Measurements from ENCODE around the gene DHX15. TPM values are rescaled to one million over a fixed set of nuclear protein-coding genes. Genes with fewer than 3 reads are reported as not detected.

The DHX15 gene
- total and polyA plus RNA-seq, 2 experiments from 2014 or later: 80.4 to 117 TPM

DNA sequence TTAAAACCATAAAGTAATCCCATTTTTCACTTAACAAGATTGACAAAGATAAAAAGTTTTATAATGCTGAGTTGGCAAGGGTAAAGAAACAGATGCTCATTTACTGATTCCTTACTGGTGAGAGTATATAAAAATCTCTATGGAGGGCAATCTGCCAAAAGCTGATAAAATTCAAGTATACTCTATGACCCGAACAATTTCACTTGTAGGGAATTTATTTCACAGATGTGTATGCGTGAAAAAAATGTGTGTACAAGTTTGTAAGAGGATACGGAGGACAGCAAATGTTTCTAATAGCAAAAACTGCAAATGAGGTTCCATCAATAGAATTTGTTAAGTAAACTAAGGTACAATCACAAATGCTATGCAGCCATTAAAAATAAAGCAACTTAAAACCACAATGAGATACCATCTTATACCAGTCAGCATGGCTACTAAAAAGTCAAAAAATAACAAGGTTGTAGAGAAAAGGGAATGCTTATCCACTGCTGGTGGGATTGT, 23.4 kb downstream of the DHX15 start:
- peak; percentile 23 for DNase-seq
- no peak for TF ChIP-seq EZH2 (IDR thresholded peaks at IDR 0.05; ENCODE audit: insufficient read depth, poor library complexity, severe bottlenecking)
- TF ChIP-seq EZH2phosphoT487 (IDR thresholded peaks at IDR 0.05; ENCODE audit: insufficient read depth, low read depth): no peak
- H3K79me2 ChIP-seq (ENCODE audit: insufficient read depth): peaks cover 100% of the 10 kb centered on the region
- no peak overlapping the region for H3K4me2 ChIP-seq (ENCODE audit: unreplicated experiment)
- no peak overlapping the region for H3K4me3 ChIP-seq
- H3K9me2 ChIP-seq (ENCODE audit: insufficient read depth): no peaks in the 10 kb centered on the region
- peaks cover 60% of the 10 kb centered on the region for H3F3A ChIP-seq (ENCODE audit: insufficient read depth)
- no peak overlapping the region for H3K9ac ChIP-seq
- no peaks in the 10 kb centered on the region for H3K9me3 ChIP-seq (ENCODE audit: low read depth)
- peaks cover 16% of the 10 kb centered on the region; the same call in 1 of the 2 replicates for H3K36me3 ChIP-seq (ENCODE audit: low read depth)
- WGBS, 2 experiments (ENCODE audit: low coverage in 1 of 2, low lambda C conversion rate in 2 of 2, missing lambda C conversion rate in 2 of 2): 32 to 43% methylated on average over 3 of the region's 3 CpGs
- peaks cover 69% of the 10 kb centered on the region for H4K20me1 ChIP-seq (ENCODE audit: insufficient read depth)
- peaks cover 55% of the 10 kb centered on the region for H3K4me1 ChIP-seq (ENCODE audit: insufficient read depth)
- no peak overlapping the region for H2AFZ ChIP-seq
- H3K27me3 ChIP-seq (replicated peaks; ENCODE audit: insufficient read depth): no peaks in the 10 kb centered on the region
- peak overlapping the region; percentile 22; the same call in 1 of the 2 replicates for H3K27ac ChIP-seq
- in situ Hi-C loops (cut with MboI): no loop called here

DNA sequence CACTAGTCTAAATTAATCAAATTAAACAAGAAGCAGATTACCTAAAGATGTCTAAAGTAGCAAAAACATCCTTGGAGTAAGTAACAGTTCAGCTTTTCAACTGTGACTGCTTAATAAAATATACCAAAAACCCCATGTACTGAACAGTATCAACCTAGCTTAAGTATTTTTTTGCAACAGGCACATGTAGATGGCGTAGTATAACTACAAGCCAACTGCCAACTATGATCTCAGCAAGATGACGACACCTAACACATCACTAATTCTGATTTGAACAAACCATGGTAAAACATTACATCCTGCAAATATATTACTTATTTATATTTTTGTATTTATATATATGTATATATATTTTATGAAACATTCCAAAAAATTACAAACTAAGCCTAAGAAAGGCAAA, 24.5 kb downstream of the DHX15 start:
- 63 to 71% methylated on average over 2 of the region's 2 CpGs for WGBS, 2 experiments (ENCODE audit: low coverage in 1 of 2, low lambda C conversion rate in 2 of 2, missing lambda C conversion rate in 2 of 2)
- Histone ChIP-seq H3K27me3 (replicated peaks; ENCODE audit: insufficient read depth) (no peaks in the 10 kb centered on the region), H2AFZ (no peak overlapping the region), H4K20me1 (ENCODE audit: insufficient read depth) (peaks cover 61% of the 10 kb centered on the region), H3K27ac (peak overlapping the region; percentile 39), H3K4me3 (no peak overlapping the region), H3K9ac (no peak overlapping the region), H3K4me1 (ENCODE audit: insufficient read depth) (peaks cover 52% of the 10 kb centered on the region), H3K79me2 (ENCODE audit: insufficient read depth) (peaks cover 100% of the 10 kb centered on the region), H3K36me3 (ENCODE audit: low read depth) (peaks cover 8% of the 10 kb centered on the region; the same call in 1 of the 2 replicates), H3K9me3 (ENCODE audit: low read depth) (no peaks in the 10 kb centered on the region), H3K4me2 (ENCODE audit: unreplicated experiment) (peak overlapping the region; percentile 60), H3K9me2 (ENCODE audit: insufficient read depth) (no peaks in the 10 kb centered on the region), H3F3A (ENCODE audit: insufficient read depth) (peaks cover 60% of the 10 kb centered on the region)
- peak; percentile 55 for DNase-seq
- TF ChIP-seq EZH2phosphoT487 (IDR thresholded peaks at IDR 0.05; ENCODE audit: insufficient read depth, low read depth) (no peak), EZH2 (IDR thresholded peaks at IDR 0.05; ENCODE audit: insufficient read depth, poor library complexity, severe bottlenecking) (no peak)
- in situ Hi-C loops (cut with MboI): no loop called here

DNA sequence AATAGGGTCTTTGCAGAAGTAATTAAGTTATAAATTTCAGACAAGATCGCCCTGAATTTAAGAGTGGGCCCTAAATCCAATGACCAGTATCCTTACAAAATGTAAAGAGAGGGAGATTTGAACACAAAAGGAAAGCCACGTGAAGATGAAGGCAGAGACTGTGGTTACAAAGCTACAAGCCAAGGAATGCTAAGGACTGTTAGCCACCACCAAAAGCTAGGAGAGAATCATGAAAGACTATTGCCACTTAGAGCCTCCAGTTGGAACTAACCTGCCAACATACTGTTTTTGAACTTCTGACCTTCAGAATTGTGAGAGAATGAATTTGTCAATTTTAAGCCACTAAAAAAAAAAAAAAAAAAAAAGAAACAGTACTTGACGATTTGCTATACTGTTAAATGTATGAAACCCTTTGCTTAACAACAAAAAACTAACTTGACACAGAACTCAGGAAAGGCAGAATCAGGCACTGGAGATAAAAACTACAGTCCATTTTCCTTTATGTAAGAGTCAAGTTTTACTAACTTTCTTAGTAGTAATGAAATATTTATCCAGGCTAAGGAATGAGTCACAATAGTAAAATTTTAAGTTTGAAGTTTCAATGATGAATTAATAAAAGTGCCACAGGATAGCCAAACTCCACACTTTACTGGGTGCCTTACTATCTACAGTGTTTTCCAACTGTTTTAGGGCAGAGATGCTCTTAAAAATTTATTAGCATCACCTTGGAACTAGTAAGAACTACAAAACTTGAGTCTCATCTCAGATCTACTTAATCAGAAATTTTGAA, 25.1 kb downstream of the DHX15 start:
- no peak for TF ChIP-seq EZH2phosphoT487 (IDR thresholded peaks at IDR 0.05; ENCODE audit: insufficient read depth, low read depth)
- TF ChIP-seq EZH2 (IDR thresholded peaks at IDR 0.05; ENCODE audit: insufficient read depth, poor library complexity, severe bottlenecking): no peak
- no peak overlapping the region for H3K9ac ChIP-seq
- H3K9me3 ChIP-seq (ENCODE audit: low read depth): no peaks in the 10 kb centered on the region
- no peaks in the 10 kb centered on the region for H3K27me3 ChIP-seq (replicated peaks; ENCODE audit: insufficient read depth)
- in situ Hi-C loops (cut with MboI): no loop called here
- peak; percentile 51 for DNase-seq
- peaks cover 10% of the 10 kb centered on the region; the same call in 1 of the 2 replicates for H3K36me3 ChIP-seq (ENCODE audit: low read depth)
- H3K79me2 ChIP-seq (ENCODE audit: insufficient read depth): peaks cover 100% of the 10 kb centered on the region
- no peak overlapping the region for H3K4me3 ChIP-seq
- peaks cover 54% of the 10 kb centered on the region for H4K20me1 ChIP-seq (ENCODE audit: insufficient read depth)
- peak overlapping the region; percentile 60 for H3K4me2 ChIP-seq (ENCODE audit: unreplicated experiment)
- 66% methylated on average over 3 of the region's 3 CpGs for WGBS, 2 experiments (ENCODE audit: low coverage in 1 of 2, low lambda C conversion rate in 2 of 2, missing lambda C conversion rate in 2 of 2)
- H3K4me1 ChIP-seq (ENCODE audit: insufficient read depth): peaks cover 47% of the 10 kb centered on the region
- H3F3A ChIP-seq (ENCODE audit: insufficient read depth): peaks cover 60% of the 10 kb centered on the region
- no peaks in the 10 kb centered on the region for H3K9me2 ChIP-seq (ENCODE audit: insufficient read depth)
- peak overlapping the region; percentile 39 for H3K27ac ChIP-seq
- no peak overlapping the region for H2AFZ ChIP-seq

DNA sequence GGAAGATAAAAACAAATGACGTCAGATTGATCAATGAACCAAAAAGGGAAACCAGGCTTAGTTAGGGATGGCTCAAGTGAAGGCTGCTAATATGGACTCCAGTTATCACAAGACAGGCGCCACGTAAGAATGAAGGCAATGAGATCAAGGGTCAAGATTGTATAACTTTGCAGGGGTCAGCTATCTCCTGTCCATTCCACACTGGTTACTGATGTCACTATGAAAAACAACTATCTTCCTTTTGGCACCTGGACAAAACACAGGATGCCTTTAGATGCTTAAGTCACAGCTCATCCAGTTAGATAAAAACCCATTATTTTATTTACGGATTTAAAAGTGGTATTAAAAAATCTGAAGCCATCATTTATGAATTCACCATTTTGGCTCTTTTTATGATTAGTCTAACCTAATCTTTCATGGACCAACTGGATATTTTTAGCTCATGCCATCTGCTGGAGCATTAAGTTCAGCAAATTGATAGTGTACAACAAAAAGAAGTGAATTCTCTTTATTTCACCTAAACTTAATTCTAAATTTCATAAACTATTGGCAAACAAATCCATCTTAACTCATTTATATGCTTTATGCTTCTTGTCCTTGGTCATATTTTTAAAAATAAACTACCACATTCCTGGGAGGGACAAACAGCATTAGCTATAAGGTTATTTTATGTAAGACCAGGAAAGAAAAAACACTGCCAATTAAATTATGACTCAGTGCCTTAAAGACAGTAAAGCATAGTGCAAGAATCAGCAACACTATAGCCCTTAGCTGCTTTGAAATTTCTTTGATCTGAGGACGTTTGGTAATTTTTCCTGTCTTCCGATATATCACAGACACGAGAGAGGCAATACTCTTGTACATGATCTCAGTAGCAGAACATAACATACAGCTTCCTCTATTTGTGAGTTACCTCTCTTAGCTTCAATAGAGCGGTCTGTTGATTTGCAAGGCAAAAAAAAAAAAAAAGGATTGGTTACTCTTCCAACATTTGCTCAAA, 27.0 kb downstream of the DHX15 start:
- Histone ChIP-seq H3K4me1 (ENCODE audit: insufficient read depth) (peaks cover 50% of the 10 kb centered on the region), H3K9me2 (ENCODE audit: insufficient read depth) (no peaks in the 10 kb centered on the region), H3K4me2 (ENCODE audit: unreplicated experiment) (peak overlapping the region; percentile 60), H4K20me1 (ENCODE audit: insufficient read depth) (peaks cover 54% of the 10 kb centered on the region), H3K27ac (peak overlapping the region; percentile 39), H3K9ac (no peak overlapping the region), H3K4me3 (no peak overlapping the region), H3K36me3 (ENCODE audit: low read depth) (peaks cover 19% of the 10 kb centered on the region; the same call in 1 of the 2 replicates), H3K9me3 (ENCODE audit: low read depth) (no peaks in the 10 kb centered on the region), H3F3A (ENCODE audit: insufficient read depth) (peaks cover 58% of the 10 kb centered on the region), H3K79me2 (ENCODE audit: insufficient read depth) (peaks cover 100% of the 10 kb centered on the region), H3K27me3 (replicated peaks; ENCODE audit: insufficient read depth) (no peaks in the 10 kb centered on the region), H2AFZ (no peak overlapping the region)
- in situ Hi-C loops (cut with MboI): no loop called here
- TF ChIP-seq EZH2phosphoT487 (IDR thresholded peaks at IDR 0.05; ENCODE audit: insufficient read depth, low read depth) (no peak), EZH2 (IDR thresholded peaks at IDR 0.05; ENCODE audit: insufficient read depth, poor library complexity, severe bottlenecking) (no peak)
- 58 to 59% methylated on average over 8 of the region's 8 CpGs for WGBS, 2 experiments (ENCODE audit: low coverage in 1 of 2, low lambda C conversion rate in 2 of 2, missing lambda C conversion rate in 2 of 2)
- peak; percentile 56 for DNase-seq

Data from GM23248 (cell line).